HCT116 (cell line): Measurements from ENCODE around the gene NCOA6. TPM values are rescaled to one million over a fixed set of nuclear protein-coding genes. Genes with fewer than 3 reads are reported as not detected.

Experiments used
- ATAC-seq: fragments of 200-7000 bp; cut with Tn5 transposase; 2 replicates; pipeline ENCODE4 v1.9.1; 2020; ENCODE audit warnings: mild to moderate bottlenecking, moderate library complexity
- BruUV-seq: library from RNA; stranded (reverse); fragments of 400-500 nt; replicated peaks from 2 replicates; lab custom pipeline; 2021; lab: Mats Ljungman, UMichigan
- CTCF ChIA-PET: fragments of 300-600 bp; sonication (Branson Sonifier 250); formaldehyde crosslinking; loops from one replicate; lab custom pipeline; 2021; ENCODE audit warnings: antibody characterized with exemption; lab: Charles Lee
- POLR2A ChIA-PET: fragments of 300-600, 350-600 bp; sonication (Branson Sonifier 250); formaldehyde crosslinking; loops from one replicate; lab custom pipeline; 2021; ENCODE audit warnings: antibody characterized with exemption; lab: Charles Lee
- RAD21 ChIA-PET, 2 experiments: fragments of 300-600 bp; sonication (Branson Sonifier 250); formaldehyde crosslinking; loops; one replicate each; lab custom pipeline; 2023; ENCODE audit warnings: low total read pairs in 2 of 2; ENCODE audit not compliant: uncharacterized antibody in 2 of 2, unreplicated experiment in 2 of 2, low non-redundant PET in 1 of 2; lab: Charles Lee
- DNase-seq: peaks from one replicate; pipeline ENCODE4 v3.0.0-alpha.2; 2010; ENCODE audit warnings: low read depth, low spot score
- H2AFZ ChIP-seq: fragments of 200-600 bp; shearing (Covaris generic), sonication (generic); 2 replicates; pipeline ENCODE4 v1.6.1; 2017; ENCODE audit warnings: low read depth, mixed run types, mixed read lengths, antibody characterized with exemption, low read length; ENCODE audit not compliant: poor library complexity, severe bottlenecking
- H3K27ac ChIP-seq: 2 replicates; pipeline ENCODE4 v1.5.1; 2012; ENCODE audit warnings: low read depth, low read length
- H3K27me3 ChIP-seq: fragments of 200-600 bp; sonication (generic); 2 replicates; pipeline ENCODE4 v1.6.1; 2016; ENCODE audit warnings: mixed run types, low read length, mixed read lengths; ENCODE audit not compliant: insufficient read depth
- H3K36me3 ChIP-seq, 2 experiments: fragments of 200-500 bp in 1 of 2; fragments of 200-600 bp in 1 of 2; sonication (Bioruptor generic) in 1 of 2; sonication (generic) in 1 of 2; 2 replicates each; pipeline versions ENCODE4 v1.5.1 to v1.6.1; 2014 to 2016; ENCODE audit warnings: low read length in 2 of 2, inconsistent platforms in 1 of 2, mixed read lengths in 1 of 2, mixed run types in 1 of 2; ENCODE audit not compliant: insufficient read depth in 2 of 2, control insufficient read depth in 1 of 2
- H3K4me1 ChIP-seq, 2 experiments: fragments of 200-600 bp in 1 of 2; sonication (generic) in 1 of 2; 2 replicates each; pipeline versions ENCODE4 v1.5.1 to v1.6.1; 2012 to 2017; ENCODE audit warnings: low read length in 2 of 2, inconsistent platforms in 1 of 2, mild to moderate bottlenecking in 1 of 2, mixed read lengths in 1 of 2, mixed run types in 1 of 2, moderate library complexity in 1 of 2; ENCODE audit not compliant: insufficient read depth in 2 of 2, control insufficient read depth in 1 of 2
- H3K4me2 ChIP-seq: fragments of 200-600 bp; sonication (generic); 2 replicates; pipeline ENCODE4 v1.6.1; 2017; ENCODE audit warnings: mixed run types, low read length, mixed read lengths
- H3K4me3 ChIP-seq, 2 experiments: fragments of 200-600 bp in 1 of 2; sonication (generic) in 1 of 2; replicated peaks in 1 of 2; 2 replicates each; pipeline ENCODE4 v1.5.1; 2011 to 2016; ENCODE audit warnings: low read length in 2 of 2, control low read depth in 1 of 2, low read depth in 1 of 2, mild to moderate bottlenecking in 1 of 2, mixed read lengths in 1 of 2, mixed run types in 1 of 2
- H3K79me2 ChIP-seq: fragments of 200-600 bp; sonication (generic); 2 replicates; pipeline ENCODE4 v1.6.1; 2017; ENCODE audit warnings: mild to moderate bottlenecking, mixed run types, low read length, moderate library complexity, mixed read lengths; ENCODE audit not compliant: insufficient read depth
- H3K9ac ChIP-seq: fragments of 200-600 bp; sonication (generic); 2 replicates; pipeline ENCODE4 v1.6.1; 2016; ENCODE audit warnings: low read length, mixed read lengths
- H3K9me2 ChIP-seq: fragments of 200-600 bp; sonication (generic), shearing (Covaris generic); 2 replicates; pipeline ENCODE4 v1.6.1; 2017; ENCODE audit warnings: mixed run types, mild to moderate bottlenecking, moderate library complexity; ENCODE audit not compliant: insufficient read depth
- H3K9me3 ChIP-seq, 2 experiments: fragments of 200-500 bp in 1 of 2; fragments of 200-600 bp in 1 of 2; sonication (Bioruptor generic) in 1 of 2; sonication (generic) in 1 of 2; 2 replicates each; pipeline ENCODE4 v1.6.1; 2014 to 2017; ENCODE audit warnings: low read length in 2 of 2, mixed read lengths in 2 of 2, inconsistent platforms in 1 of 2, low read depth in 1 of 2, mild to moderate bottlenecking in 1 of 2, mixed run types in 1 of 2, moderate library complexity in 1 of 2; ENCODE audit not compliant: control insufficient read depth in 1 of 2, insufficient read depth in 1 of 2
- H4K20me1 ChIP-seq: fragments of 200-600 bp; sonication (generic), shearing (Covaris generic); 2 replicates; pipeline ENCODE4 v1.6.1; 2017; ENCODE audit warnings: mixed run types, mild to moderate bottlenecking, moderate library complexity; ENCODE audit not compliant: insufficient read depth
- CBX3 ChIP-seq: IDR thresholded peaks from 2 replicates; pipeline ENCODE4 v1.6.1; 2012; ENCODE audit warnings: low read depth
- CEBPB ChIP-seq: IDR thresholded peaks from 2 replicates; pipeline ENCODE4 v1.6.1; 2012; ENCODE audit warnings: low read depth
- EGR1 ChIP-seq: IDR thresholded peaks from 2 replicates; pipeline ENCODE4 v1.6.1; 2012; ENCODE audit warnings: low read depth
- ELF1 ChIP-seq: IDR thresholded peaks from 2 replicates; pipeline ENCODE4 v1.6.1; 2012; ENCODE audit warnings: low read depth, borderline replicate concordance
- EZH2 ChIP-seq: fragments of 200-600 bp; sonication (generic); IDR thresholded peaks from 2 replicates; pipeline ENCODE4 v1.6.1; 2017; ENCODE audit warnings: antibody characterized with exemption, mixed run types
- EZH2phosphoT487 ChIP-seq: fragments of 200-600 bp; IDR thresholded peaks from 2 replicates; pipeline ENCODE4 v1.6.1; 2018; ENCODE audit warnings: antibody characterized with exemption, borderline replicate concordance
- FOSL1 ChIP-seq: IDR thresholded peaks from 2 replicates; pipeline ENCODE4 v1.6.1; 2012; ENCODE audit warnings: low read depth
- JUND ChIP-seq: IDR thresholded peaks from 2 replicates; pipeline ENCODE4 v1.6.1; 2012
- SIN3A ChIP-seq: IDR thresholded peaks from 2 replicates; pipeline ENCODE4 v1.6.1; 2012; ENCODE audit warnings: low read depth
- ZBTB33 ChIP-seq: IDR thresholded peaks from 2 replicates; pipeline ENCODE4 v1.6.1; 2011; ENCODE audit warnings: mild to moderate bottlenecking, low read length, moderate library complexity; ENCODE audit not compliant: insufficient replicate concordance; ENCODE audit errors: extremely low read depth
- ZFX ChIP-seq: fragments of 450-650 bp; IDR thresholded peaks from 2 replicates; pipeline ENCODE4 v1.6.1; 2017
- intact Hi-C: fragments of 100-400 bp; cut with micrococcal nuclease; formaldehyde crosslinking; loops from 2 replicates; pipeline ENCODE4 v1.10.0; 2022
- total RNA-seq: library from RNA; stranded (reverse); gene quantifications from one replicate; pipeline ENCODE4 v1.2.1, GENCODE V29; 2021; ENCODE audit not compliant: unreplicated experiment
- TF ChIP-seq, protein P1 (sequence below): IDR thresholded peaks from 2 replicates; pipeline ENCODE4 v1.6.1; 2012; ENCODE audit warnings: low read depth
- TF ChIP-seq, protein P2 (sequence below), 3 experiments: fragments of 200-600 bp in 1 of 3; sonication (generic) in 1 of 3; IDR thresholded peaks in 2 of 3; conservative IDR thresholded peaks in 1 of 3; 2 replicates each; pipeline ENCODE4 v1.5.1; 2012 to 2017; ENCODE audit warnings: low read depth in 2 of 3, low read length in 2 of 3, antibody characterized with exemption in 1 of 3, borderline replicate concordance in 1 of 3, control low read depth in 1 of 3, mild to moderate bottlenecking in 1 of 3, mixed read lengths in 1 of 3, mixed run types in 1 of 3, moderate library complexity in 1 of 3; ENCODE audit not compliant: insufficient read depth in 1 of 3

The NCOA6 gene
- total RNA-seq, 1 experiment from 2014 or later, result 24.8 TPM

DNA sequence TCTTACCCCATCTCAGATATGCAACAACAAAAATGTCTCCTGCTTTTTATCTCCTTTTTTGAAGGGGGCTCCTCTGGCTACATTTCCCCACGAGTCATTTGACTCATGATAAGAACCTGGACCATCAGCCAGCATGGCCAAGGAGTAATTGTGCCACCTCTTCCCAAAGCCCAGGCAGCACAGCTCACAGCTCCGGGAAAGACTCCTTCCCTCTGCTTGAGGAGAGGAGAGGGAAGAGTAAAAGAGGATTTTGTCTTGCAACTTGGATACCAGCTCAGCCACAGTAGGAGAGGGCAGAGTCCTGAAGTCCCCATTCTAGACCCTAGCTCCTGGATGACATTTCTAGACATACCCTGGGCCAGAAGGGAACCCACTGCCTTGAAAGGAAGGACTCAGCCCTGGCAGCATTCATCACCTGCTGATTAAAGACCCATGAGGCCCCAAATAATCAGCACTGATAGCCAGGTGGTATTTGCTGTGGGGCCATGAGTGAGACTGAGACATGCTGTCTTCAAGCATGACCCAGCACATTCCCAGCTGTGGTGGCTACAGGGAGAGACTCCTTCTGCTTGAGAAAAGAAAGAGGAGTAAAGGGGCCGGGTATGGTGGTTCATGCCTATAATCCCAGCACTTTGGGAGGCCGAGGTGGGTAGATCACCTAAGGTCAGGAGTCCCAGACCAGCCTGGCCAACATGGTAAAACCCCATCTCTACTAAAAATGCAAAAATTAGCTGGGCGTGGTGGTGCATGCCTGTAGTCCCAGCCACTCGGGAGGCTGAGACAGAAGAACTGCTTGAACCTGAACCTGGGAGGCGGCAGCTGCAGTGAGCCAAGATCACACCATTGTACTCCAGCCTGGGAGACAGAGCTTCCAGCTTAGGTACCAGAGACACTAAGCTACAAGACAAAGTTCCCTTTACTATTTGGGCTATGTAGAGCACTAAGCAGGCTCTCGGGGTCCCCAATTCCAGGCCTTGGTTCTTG lies 28.1 kb downstream of the NCOA6 start:
- H3K4me3 ChIP-seq, result no peak overlapping the region
- no peaks in the 10 kb centered on the region for H3K4me1 ChIP-seq
- ChIA-PET RAD21 (no interaction called here), CTCF (interaction anchor here (0.7 kb wide), 1 partner anchor 77 kb away, joined by 3 read pairs; no protein-coding TSS in a partner anchor), POLR2A (interaction anchor here (1.1 kb wide), 1 partner anchor 21 kb away, joined by 3 read pairs; no protein-coding TSS in a partner anchor)
- TF ChIP-seq FOSL1 (no peak), CEBPB (no peak), EGR1 (no peak), SIN3A (no peak), JUND (no peak), EZH2phosphoT487 (no peak), CBX3 (no peak), ZBTB33 (no peak), ZFX (no peak), EZH2 (no peak), ELF1 (no peak)
- TF ChIP-seq, protein P1, sequence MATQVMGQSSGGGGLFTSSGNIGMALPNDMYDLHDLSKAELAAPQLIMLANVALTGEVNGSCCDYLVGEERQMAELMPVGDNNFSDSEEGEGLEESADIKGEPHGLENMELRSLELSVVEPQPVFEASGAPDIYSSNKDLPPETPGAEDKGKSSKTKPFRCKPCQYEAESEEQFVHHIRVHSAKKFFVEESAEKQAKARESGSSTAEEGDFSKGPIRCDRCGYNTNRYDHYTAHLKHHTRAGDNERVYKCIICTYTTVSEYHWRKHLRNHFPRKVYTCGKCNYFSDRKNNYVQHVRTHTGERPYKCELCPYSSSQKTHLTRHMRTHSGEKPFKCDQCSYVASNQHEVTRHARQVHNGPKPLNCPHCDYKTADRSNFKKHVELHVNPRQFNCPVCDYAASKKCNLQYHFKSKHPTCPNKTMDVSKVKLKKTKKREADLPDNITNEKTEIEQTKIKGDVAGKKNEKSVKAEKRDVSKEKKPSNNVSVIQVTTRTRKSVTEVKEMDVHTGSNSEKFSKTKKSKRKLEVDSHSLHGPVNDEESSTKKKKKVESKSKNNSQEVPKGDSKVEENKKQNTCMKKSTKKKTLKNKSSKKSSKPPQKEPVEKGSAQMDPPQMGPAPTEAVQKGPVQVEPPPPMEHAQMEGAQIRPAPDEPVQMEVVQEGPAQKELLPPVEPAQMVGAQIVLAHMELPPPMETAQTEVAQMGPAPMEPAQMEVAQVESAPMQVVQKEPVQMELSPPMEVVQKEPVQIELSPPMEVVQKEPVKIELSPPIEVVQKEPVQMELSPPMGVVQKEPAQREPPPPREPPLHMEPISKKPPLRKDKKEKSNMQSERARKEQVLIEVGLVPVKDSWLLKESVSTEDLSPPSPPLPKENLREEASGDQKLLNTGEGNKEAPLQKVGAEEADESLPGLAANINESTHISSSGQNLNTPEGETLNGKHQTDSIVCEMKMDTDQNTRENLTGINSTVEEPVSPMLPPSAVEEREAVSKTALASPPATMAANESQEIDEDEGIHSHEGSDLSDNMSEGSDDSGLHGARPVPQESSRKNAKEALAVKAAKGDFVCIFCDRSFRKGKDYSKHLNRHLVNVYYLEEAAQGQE, result no peak
- TF ChIP-seq, protein P2, sequence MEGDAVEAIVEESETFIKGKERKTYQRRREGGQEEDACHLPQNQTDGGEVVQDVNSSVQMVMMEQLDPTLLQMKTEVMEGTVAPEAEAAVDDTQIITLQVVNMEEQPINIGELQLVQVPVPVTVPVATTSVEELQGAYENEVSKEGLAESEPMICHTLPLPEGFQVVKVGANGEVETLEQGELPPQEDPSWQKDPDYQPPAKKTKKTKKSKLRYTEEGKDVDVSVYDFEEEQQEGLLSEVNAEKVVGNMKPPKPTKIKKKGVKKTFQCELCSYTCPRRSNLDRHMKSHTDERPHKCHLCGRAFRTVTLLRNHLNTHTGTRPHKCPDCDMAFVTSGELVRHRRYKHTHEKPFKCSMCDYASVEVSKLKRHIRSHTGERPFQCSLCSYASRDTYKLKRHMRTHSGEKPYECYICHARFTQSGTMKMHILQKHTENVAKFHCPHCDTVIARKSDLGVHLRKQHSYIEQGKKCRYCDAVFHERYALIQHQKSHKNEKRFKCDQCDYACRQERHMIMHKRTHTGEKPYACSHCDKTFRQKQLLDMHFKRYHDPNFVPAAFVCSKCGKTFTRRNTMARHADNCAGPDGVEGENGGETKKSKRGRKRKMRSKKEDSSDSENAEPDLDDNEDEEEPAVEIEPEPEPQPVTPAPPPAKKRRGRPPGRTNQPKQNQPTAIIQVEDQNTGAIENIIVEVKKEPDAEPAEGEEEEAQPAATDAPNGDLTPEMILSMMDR (IDR thresholded peaks at IDR 0.05 in 2 of 3, conservative IDR thresholded peaks at IDR 0.05 in 1 of 3; ENCODE audit: borderline replicate concordance in 1 of 3, insufficient read depth in 1 of 3, low read depth in 2 of 3, low read length in 2 of 3), result no peak
- H3K27ac ChIP-seq, result no peak overlapping the region
- no peaks in the 10 kb centered on the region for H3K36me3 ChIP-seq
- no peak overlapping the region for H2AFZ ChIP-seq
- no peaks in the 10 kb centered on the region for H3K9me2 ChIP-seq
- H4K20me1 ChIP-seq, result no peaks in the 10 kb centered on the region
- no peak for DNase-seq
- H3K27me3 ChIP-seq, result no peaks in the 10 kb centered on the region
- no peak overlapping the region for H3K9ac ChIP-seq
- intact Hi-C loops, result no loop called here
- BruUV-seq, result no TSS peak
- H3K9me3 ChIP-seq, result no peaks in the 10 kb centered on the region
- H3K4me2 ChIP-seq, result no peak overlapping the region
- no peak for ATAC-seq
- H3K79me2 ChIP-seq, result peaks cover 70% of the 10 kb centered on the region
